Umbilical cord (tissue), 2 donors: ENCODE data around the gene BRD9. TPM values are rescaled to one million over a fixed set of nuclear protein-coding genes. Genes with fewer than 3 reads are reported as not detected.
"Not testable (repeated sequence)": the region's sequence is repeated elsewhere in the genome, so short reads cannot be mapped to it uniquely, and the experiment has no call there.

Source experiments
- DNase-seq: peaks from one replicate; pipeline ENCODE4 v3.0.0-alpha.2; 2015; ENCODE audit warnings: low spot score
- total RNA-seq: library from RNA; depleted of rRNA; stranded (reverse); fragments of >200 nt; gene quantifications from one replicate; pipeline ENCODE4 v1.2.3, GENCODE V29; 2014; ENCODE audit warnings: low replicate concordance; ENCODE audit not compliant: insufficient read depth

BRD9 gene
- total RNA-seq, result 29.6 TPM

DNA sequence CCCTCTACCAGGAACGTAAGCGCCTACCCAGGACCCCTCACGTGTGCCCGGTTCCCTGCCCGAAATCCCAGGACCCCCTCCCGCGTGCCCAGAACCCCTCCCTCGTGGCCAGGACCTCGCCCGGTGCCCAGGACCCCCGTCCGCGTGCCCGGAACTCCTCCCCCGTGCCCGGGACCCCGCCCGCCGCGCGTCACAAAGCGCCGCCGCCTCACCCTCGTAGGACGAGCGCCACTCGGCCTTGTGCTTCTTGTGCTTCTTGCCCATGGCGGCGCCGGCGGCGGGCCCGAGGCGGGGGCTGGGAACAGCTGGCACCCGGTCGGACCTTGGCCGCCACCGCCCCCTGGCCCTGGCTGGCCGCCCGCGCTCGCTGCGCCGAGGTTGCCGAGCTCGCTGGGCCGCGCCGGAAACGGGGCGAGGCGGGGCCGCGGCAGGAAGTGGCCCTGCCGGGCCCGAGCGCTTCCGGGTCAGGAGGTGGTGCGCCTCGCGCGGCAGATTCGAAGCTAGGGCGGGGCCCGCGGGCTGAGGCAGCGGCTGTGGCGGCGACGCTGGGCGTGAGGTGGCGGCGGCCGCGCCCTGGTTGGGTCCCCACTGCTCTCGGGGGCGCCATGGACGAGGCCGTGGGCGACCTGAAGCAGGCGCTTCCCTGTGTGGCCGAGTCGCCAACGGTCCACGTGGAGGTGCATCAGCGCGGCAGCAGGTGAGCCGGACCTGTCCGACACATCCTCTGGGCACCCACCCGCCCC lies at the start of gene BRD9, which contains the start of gene TRIP13:
Gene BRD9, minus strand, starts transcription at position 408 of the 743 bp plus-strand sequence. Its CDS starts 144 bp downstream, at position 264.
Gene TRIP13, plus strand, starts transcription at position 491 of the 743 bp plus-strand sequence. Its CDS starts 115 bp downstream, at position 606.
- DNase-seq, result peak; percentile 85

DNA sequence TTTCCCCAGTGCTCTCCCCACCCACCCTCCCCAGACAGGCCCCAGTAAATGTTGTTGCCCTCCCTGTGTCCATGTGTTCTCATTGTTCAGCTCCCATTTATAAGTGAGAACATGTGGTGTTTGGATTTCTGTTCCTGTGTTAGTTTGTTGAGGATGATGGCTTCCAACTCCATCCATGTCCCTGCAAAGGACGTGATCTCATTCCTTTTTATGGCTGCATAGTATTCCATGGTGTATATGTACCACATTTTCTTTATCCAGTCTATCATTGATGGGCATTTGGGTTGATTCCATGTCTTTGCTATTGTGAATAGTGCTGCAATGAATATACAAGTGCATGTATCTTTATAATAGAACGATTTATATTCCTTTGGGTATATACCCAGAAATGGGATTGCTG lies 48.1 kb upstream of the BRD9 start:
- not testable (repeated sequence) for DNase-seq

DNA sequence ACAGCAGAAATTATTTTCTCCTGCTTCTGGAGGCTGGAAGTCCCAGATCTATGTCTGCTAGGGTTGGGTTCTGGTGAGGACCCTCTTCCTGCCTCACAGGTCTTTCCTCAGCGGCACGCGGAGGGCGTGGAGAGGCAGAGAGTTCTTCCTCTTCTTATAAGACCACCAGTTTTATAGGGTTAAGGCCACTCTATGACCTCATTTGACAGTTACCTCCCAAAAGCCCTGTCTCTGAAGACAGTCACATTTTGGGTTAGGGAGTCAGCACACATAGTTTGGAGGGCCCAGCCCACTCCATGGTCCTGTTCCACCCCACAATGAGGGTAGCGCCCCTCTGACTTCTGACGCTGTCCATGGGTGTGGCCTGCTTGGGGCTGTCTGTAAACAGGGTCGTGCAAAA lies 46.8 kb upstream of the BRD9 start:
- DNase-seq, result no peak

DNA sequence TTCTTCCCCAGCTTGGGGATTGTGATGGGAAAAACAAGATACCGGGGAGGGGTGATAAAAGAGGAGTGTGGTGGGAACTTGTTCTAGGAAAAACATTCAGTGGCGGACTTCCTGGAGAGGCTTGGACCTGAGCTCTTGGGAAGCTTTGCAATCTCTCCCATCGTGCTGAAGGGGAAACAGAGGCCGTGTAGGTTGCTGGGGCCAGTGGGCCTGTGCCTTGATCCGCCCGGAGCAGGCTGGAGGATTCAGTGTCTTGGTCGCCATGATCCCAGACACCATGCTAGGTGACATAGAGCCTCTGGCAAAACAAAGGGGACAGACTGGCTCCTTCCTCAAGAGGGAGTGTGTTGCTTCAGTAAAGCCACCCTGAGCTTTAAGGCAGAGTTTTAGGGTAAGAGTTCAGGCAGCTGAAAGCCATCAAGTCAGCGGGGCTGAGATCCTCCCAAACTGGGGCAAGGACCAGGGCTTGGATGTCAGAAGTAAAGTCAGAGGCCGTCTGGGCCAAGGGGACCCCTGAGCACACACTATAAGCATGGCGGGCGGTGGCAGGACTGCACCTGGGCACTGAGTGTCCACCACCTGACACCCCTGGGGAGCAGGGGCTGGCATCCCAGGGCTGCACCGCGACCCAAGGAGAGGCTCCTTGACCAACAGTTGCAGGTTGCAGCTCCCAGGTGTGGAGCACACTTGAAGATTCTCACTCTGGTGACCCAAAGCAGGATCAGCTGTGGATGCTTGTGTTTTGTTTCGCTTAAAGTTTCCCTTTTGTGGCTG lies 44.7 kb upstream of the BRD9 start:
- DNase-seq, result no peak

DNA sequence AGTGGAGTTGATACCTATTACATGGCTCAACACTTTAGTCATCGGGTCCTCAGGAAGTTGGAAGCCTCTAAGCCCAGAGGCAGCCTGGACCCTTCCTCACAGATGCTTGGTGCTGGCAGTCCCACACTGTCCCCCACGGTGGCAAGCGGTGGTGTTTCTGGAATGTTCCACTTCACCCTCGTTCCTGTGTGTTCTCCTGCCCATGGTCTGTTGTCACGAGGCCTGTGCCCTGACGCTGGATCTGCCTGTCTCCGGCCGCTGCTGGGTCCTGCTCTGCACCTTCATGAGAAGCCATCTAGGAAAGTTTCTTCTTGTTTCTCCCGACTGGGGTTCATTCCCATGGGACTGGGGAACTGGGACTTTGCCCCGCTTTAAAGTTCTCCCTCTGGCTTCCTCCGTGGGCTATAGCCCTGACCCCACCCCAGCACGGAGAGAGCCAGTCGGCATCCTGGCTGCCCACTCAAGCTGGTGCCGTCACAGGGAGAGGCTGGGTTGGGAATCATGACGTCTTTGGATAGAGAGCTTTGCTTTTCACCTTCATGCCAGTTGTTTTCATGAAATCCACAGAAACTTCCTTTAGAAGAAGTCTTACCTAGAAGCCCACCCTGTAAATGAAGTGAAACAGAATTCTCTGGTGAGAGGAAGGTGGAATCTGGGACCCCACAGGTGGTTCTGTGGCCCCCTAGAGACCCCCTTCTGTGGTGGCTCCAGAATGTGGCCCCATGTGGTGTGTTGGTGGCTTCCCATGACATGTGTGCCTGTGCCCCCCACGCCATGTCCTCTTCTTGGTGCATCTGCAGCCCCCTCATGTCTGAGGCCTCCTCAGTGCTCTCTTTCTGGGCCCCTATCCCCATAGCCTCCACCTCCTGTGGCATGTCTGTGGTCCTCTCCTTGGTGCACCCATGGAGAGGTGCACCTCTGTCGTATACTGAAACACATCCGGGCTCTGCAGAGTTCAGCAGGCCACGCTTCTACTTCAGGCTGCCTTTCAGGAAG lies 43.8 kb upstream of the BRD9 start:
- no peak for DNase-seq

DNA sequence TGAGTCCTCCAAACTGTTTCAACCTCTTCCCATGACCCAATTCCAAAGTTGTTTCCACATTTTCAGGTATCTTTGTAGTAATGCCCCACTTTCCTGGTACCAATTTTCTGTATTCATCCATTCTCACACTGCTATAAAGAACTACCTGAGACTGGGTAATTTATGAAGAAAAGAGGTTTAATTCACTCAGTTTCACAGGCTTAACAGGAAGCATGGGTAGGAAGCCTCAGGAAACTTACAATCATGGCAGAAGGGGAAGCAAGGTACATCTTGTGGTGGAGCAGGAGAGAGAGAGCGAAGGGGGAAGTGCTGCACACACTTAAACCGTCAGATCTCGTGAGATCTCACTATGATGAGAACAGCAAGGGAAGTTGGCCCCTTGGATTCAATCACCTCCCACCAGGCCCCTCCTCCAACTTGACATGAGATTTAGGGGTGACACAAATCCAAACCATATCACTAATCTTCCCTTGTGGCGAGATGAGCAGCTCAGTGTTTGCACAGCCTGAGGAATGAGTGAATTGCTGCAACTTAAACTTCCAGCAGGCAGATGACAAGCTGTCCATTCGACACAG lies 43.0 kb upstream of the BRD9 start:
- no peak for DNase-seq

DNA sequence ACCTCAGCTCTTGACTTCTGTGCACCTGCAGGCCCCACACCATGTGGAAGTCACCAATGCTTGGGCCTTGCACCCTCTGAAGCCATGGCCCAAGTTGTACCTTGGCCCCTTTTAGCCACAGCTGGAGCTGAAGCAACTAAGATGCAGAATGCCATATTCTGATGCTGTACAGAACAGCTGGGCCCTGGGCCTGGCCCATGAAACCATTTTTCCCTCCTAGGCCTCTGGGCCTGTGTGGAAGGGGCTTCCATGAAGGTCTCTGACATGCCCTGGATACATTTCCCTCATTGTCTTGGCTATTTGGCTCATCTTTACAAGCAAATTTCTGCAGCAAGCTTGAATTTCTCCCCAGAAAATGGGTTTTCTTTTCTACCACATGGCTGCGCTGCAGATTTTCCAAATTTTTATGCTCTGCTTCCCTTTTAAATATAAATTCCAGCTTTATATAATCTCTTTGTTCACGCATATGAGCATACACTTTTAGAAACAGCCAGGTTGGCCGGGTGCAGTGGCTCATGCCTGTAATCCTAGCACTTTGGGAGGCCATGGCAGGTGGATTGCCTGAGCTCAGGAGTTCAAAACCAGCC lies 41.9 kb upstream of the BRD9 start:
- DNase-seq, result not testable (repeated sequence)

DNA sequence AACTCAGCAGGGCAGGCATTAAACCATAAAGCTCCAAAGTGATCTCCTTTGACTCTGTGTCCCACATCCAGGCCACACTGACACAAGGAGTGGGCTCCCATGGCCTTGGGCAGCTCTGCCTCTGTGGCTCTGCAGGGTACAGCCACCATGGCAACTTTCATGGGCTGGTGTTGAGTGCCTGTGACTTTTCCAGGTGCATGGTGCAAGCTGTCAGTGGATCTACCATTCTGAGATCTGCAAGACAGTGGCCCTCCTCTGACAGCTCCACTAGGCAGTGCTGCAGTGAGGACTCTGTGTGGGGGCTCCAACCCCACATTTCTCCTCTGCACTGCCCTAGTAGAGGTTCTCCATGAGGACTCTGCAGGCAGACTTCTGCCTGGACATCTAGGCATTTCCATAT lies 41.4 kb upstream of the BRD9 start:
- not testable (repeated sequence) for DNase-seq

DNA sequence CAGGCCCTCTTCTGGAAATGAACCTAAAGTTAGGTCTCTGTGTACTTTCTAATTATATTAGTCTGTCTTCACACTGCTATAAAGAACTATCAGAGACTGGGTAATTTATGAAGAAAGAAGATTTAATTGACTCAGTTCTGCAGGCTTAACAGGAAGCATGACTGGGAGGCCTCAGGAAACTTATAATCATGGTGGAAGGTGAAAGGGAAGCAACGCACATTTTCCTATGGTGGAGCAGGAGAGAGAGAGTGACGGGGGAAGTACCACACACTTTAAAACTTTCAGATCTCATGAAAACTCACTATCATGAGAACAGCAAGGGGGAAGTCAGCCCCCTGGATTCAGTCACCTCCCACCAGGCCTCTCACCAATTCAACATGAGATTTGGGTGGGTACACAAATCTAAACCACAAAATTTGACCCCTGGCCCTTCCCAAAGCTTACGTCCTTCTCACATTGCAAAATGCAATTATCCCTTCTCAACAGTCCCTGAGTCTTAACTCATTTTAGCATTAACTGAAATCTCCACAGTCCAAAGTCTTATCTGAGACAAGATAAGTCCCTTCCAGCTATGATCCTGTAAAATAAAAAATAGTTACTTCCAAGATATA lies 40.8 kb upstream of the BRD9 start:
- DNase-seq, result no peak

DNA sequence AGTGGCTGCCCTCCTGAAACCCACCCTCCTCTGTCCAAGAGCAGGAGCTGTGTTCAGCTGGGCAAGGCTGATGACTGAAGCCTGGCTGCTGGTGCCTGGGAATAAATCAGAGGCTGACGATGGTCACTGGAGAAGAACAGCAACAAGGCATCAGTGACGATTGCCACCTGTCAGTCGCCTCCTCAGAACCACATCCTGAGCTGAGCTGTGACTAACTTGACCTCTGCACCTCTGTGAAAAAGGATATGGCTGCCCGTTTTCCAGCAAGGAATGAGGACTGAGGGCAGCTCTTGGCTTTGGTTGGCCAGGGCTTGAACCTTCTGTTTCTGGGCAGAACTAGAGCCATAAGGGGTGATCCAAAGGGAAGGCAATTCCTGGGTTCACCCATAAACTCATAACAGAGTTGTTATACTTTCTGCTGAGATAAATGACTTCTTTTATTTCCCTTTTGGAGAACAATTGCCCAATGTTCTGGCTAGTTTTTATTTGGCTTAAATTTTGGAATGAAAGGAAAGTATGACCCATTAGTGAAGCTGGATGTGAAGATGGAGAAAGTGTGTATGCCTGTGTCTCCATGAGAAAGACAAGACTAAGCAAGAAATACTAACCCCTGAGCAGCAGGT lies 40.1 kb upstream of the BRD9 start:
- no peak for DNase-seq

DNA sequence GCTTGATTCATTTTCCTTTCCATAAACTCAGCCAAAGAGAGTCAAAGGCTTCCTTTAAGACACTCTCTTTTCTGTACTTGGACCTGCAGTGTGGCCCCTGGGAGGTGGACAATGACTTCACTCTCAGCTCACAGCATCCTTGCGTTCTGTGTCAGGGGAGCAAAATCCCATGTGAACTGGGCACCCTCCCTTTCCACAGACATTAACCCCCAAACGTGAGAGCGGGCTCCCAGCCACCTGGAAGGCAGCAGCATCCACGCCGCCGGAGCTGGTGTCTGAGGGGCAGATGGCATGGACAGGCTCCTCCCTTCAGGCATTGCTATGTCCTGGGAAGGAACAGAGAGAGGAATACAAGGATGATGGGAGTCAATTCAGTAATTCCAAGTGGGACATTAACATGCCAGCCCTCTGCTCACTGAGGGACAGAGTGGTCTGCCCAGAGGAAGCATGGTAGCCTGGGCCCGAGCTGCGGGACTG lies 39.6 kb upstream of the BRD9 start:
- no peak for DNase-seq

DNA sequence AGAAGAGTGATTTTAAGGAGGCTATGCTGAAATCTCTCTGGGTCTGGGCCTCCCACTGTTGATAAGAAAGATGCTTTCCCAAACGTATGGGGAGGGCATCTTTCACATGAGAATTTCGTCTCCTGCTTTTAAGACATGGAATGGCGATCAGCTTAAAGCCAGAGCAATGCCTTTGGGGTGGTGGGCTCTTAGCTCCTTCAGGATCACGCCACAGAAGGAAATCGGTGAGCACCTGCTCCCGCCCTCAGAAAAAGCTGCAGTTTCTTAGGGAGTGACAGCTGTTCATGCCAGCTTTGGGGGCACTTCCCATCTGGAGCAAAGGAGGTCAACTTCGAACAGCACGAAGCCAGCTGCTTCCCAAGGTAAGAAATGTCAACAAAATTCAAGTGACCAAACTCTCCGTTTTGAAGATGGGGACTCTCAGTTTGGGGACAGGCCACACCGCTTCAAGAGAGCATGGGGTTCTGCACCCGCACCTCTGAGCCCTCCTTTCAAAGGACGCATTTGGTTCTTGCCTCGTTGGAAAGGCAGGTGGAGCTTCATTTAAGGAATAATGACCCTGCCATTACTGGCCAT lies 39.1 kb upstream of the BRD9 start:
- no peak for DNase-seq

DNA sequence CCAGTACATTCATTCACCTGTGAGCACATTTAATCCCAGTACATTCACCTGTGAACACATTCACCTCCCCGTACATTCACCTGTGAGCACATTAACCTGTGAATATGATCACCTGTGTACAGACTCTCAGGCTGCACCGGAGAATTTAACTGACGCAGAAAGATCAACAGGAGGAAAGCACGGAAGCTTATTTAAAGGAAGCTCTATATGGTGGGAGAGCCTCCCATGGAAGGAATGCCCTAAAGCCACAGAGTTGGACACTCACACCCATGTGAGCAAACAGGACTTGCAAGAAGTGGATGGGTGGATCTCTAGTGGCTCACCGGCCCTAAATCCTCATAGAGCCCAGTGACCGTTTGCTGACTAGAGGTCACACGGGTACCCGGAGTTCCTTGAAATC lies 38.3 kb upstream of the BRD9 start:
- DNase-seq, result no peak

DNA sequence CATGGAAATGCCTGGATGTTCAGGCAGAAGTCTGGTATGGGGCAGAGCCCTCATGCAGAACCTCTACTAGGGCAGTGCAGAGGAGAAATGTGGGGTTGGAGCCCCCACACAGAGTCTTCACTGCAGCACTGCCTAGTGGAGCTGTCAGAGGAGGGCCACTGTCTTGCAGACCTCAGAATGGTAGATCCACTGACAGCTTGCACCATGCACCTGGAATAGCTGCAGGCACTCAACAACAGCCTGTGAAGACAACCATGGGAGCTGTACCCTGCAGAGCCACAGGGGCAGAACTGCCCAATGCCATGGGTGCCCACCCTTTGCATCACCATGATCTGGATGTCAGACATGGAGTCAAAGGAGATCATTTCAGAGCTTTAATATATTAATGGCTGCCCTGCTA lies 37.0 kb upstream of the BRD9 start:
- DNase-seq, result no peak

DNA sequence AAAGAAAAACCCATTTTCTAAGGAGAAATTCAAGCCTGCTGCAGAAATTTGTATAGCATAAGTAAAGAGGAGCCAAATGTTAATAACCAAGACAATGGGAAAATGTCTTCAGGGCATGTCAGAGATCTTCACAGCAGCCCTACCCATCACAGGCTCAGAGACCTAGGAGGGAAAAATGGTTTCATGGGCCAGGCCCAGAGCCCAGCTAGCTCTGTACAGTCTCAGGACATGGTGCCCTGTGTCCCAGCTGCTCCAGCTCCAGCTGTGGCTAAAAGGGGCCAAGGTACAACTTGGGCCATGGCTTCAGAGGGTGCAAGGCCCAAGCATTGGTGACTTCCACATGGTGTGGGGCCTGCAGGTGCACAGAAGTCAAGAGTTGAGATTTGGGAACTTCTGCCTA lies 36.6 kb upstream of the BRD9 start:
- DNase-seq, result not testable (repeated sequence)

DNA sequence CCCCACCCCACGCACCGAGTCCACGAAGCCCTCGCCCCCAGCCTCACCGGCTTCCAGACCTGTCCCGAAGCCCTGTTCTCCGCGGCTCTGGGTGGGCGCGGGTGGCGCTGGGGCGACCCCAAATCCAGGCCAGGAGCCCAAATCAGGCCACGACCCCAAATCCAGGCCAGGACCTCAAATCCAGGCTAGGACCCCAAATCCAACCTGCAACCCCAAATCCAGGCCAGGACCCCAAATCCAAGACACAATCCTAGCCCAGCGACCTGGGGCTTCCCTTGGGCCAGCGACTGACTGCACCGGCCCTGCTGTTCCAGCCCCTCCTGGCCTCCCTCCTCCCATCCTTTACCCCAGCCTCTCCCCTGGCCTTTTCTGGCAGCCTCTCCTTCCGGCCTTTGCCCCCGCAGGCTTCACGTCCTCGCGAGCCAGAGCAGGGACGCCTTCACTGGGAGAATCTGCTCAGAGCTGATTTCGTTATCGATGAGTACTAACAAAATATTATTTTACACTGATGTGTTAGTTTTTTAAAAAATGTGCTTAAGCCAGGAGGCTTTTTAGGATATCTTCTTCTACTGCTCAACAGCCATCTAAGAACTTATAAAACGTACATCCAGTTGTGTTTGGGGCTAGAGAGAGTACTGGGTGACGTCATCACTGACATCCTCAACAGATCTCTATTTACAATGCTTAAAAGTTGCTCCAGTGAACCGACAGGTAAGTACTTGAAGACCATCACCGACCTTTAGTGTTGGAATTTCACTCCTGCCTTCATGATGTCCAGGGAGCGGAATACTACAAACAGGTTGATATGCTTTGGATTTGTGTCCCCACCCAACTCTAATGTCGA lies 34.8 kb upstream of the BRD9 start:
- DNase-seq, result no peak

DNA sequence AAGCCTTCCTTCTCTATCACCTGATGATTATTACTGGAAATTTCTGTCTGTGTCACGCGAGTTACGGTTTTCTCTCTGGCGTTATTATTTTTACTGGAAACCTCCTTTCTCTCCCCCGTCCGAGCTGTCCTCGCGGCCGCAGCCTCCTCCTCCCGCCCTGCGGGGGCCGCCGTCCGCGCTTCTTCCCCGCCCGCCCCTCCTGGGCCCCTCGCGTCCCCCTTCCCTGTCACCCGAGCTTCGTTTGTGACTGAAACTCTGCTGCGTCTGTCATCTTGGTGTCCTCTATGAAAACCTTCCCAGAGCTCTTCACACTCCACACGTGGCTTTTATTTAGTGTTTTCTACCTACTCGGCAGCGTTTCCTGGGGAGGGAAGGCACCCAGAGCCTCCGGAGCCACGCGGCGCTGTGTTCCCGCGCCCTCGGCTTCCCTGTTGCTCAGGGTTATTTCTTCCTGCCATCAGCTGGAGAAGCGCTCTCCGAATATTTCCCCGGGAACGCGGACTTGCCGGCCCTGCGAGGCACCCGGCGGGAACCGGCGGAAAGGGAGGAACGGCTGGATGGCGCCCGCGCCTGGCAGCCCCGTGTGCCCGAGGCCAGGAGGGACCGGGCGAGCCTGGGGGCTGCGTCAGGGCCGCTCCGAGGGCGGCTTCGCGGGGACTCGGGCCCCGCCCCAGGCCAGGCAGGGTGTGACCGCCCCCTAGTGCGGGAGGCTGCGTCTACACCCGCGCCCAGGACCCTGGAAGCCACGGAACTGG lies 34.0 kb upstream of the BRD9 start:
- DNase-seq, result peak; percentile 33
